Activated naive CD8-positive, alpha-beta T cell treated with anti-CD3 and anti-CD28 coated beads, Interleukin-2, amount 10 ng/mL, durations not matched to agents 7 days and 5 days (primary cell): ENCODE data around the gene PCDHGA8. TPM values are rescaled to one million over a fixed set of nuclear protein-coding genes. Genes with fewer than 3 reads are reported as not detected.

Source experiments
- ATAC-seq: fragments of 150-1000 bp; cut with Tn5 transposase; one replicate; pipeline ENCODE4 v1.10.0; 2021; ENCODE audit warnings: low read depth, moderate library complexity
- POLR2A ChIA-PET: fragments of 350-600 bp; sonication (Branson Sonifier 250); formaldehyde crosslinking; loops from one replicate; lab custom pipeline; 2021; ENCODE audit warnings: antibody characterized with exemption; lab: Charles Lee
- DNase-seq: peaks from one replicate; pipeline ENCODE4 v3.0.0; 2021
- H3K27ac Mint-ChIP-seq: one replicate; pipeline ENCODE4 v1.8.0; 2022; ENCODE audit warnings: mild to moderate bottlenecking, mixed read lengths
- H3K27me3 Mint-ChIP-seq: one replicate; pipeline ENCODE4 v1.8.0; 2022; ENCODE audit warnings: mild to moderate bottlenecking, moderate library complexity, mixed read lengths
- H3K36me3 Mint-ChIP-seq: one replicate; pipeline ENCODE4 v1.8.0; 2021; ENCODE audit warnings: mild to moderate bottlenecking, mixed read lengths
- H3K4me1 Mint-ChIP-seq: one replicate; pipeline ENCODE4 v1.8.0; 2021; ENCODE audit warnings: mixed read lengths
- H3K4me3 Mint-ChIP-seq: one replicate; pipeline ENCODE4 v1.8.0; 2022; ENCODE audit warnings: mild to moderate bottlenecking, moderate library complexity, mixed read lengths
- H3K9me3 Mint-ChIP-seq: one replicate; pipeline ENCODE4 v1.8.0; 2021; ENCODE audit warnings: mixed read lengths
- total RNA-seq, 2 experiments: library from RNA; stranded (reverse); gene quantifications; one replicate each; pipeline ENCODE4 v1.2.3, GENCODE V29; 2021

PCDHGA8 gene
- total RNA-seq, 2 experiments from 2014 or later: 0.09 to 0.11 TPM

DNA sequence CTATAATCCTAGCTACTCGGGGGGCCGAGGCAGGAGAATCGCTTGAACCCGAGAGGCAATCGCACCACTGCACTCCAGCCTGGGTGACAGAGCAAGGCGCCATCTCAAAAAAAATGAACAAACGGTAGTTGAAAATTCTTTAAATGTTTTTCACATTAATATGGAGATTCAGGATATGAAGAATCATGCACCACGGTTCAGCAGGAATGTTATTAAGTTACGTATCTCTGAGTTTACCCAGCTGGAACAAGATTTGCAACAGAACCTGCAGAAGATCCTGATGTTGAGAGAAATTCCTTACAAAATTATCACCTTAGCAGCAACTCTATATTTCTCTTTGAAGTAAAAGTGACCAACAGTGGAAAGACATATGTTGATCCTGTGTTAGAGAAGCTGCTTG, 47.9 kb downstream of the PCDHGA8 start:
- ATAC-seq (no peak), DNase-seq (no peak)
- H3K27ac Mint-ChIP-seq: no peak overlapping the region
- peaks cover 2% of the 10 kb centered on the region for H3K9me3 Mint-ChIP-seq
- no peaks in the 10 kb centered on the region for H3K36me3 Mint-ChIP-seq
- H3K4me3 Mint-ChIP-seq: no peak overlapping the region
- POLR2A ChIA-PET: no interaction called here
- no peaks in the 10 kb centered on the region for H3K4me1 Mint-ChIP-seq
- H3K27me3 Mint-ChIP-seq: peaks cover 11% of the 10 kb centered on the region

DNA sequence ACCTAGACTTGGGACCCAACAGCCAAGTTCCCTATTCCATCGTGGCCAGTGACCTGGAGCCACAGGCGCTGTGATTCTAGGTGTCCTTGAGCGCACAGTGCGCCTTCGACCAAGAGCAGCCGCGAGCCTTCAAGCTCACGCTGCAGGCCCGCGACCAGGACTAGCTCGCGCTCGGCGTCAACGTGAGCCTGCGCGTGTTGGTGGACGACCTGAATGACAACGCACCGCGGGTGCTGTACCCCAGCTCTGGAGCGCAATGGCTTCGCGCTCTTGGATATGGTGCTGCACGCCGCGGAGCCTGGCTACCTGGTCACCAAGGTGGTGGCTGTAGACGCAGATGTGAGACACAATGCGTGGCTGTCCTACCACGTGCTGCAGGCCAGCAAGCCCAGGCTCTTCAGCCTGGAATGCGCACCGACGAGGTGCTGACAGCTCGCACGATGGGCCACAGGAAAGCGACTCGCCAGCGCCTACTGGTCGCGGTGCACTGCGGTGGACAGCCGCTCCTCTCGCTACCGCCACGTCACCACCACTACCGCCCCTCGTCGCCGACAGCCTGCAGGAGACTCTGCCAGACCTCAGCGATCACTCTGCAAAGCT, 49.2 kb downstream of the PCDHGA8 start:
- Mint-ChIP-seq H3K36me3 (no peaks in the 10 kb centered on the region), H3K27me3 (peaks cover 14% of the 10 kb centered on the region), H3K27ac (no peak overlapping the region), H3K4me1 (no peaks in the 10 kb centered on the region), H3K4me3 (no peak overlapping the region), H3K9me3 (peaks cover 2% of the 10 kb centered on the region)
- no peak for ATAC-seq
- POLR2A ChIA-PET: no interaction called here
- DNase-seq: no peak

Other genes starting within 250 kb of the PCDHGA8 start
- not detected for gene PCDHB6, start 242.6 kb upstream of the PCDHGA8 start, total RNA-seq
- not detected for gene PCDHB7, start 220.0 kb upstream of the PCDHGA8 start, total RNA-seq
- not detected for gene PCDHB8, start 214.8 kb upstream of the PCDHGA8 start, total RNA-seq
- not detected for gene PCDHB16, start 210.2 kb upstream of the PCDHGA8 start, total RNA-seq
- not detected for gene PCDHB9, start 205.5 kb upstream of the PCDHGA8 start, total RNA-seq
- not detected for gene PCDHB10, start 200.3 kb upstream of the PCDHGA8 start, total RNA-seq
- not detected for gene PCDHB11, start 193.0 kb upstream of the PCDHGA8 start, total RNA-seq
- gene PCDHB12, start 183.9 kb upstream of the PCDHGA8 start, total RNA-seq: not detected
- not detected for gene PCDHB13, start 178.7 kb upstream of the PCDHGA8 start, total RNA-seq
- under 1 TPM in 1 of 2 experiments, not detected in 1; 0.06 TPM for gene PCDHB14, start 169.3 kb upstream of the PCDHGA8 start, total RNA-seq
- gene PCDHB15, start 147.2 kb upstream of the PCDHGA8 start, total RNA-seq: under 1 TPM in 1 of 2 experiments, not detected in 1; 0.06 TPM
- gene SLC25A2, start 88.6 kb upstream of the PCDHGA8 start, total RNA-seq: 1 to 10 TPM in 1 of 2 experiments, under 1 TPM in 1; 0.99 to 1.3 TPM
- gene TAF7, start 71.8 kb upstream of the PCDHGA8 start, total RNA-seq: 10 to 100 TPM; 86.2 to 95.9 TPM
- gene PCDHGA1, start 62.1 kb upstream of the PCDHGA8 start, total RNA-seq: under 1 TPM; 0.11 to 0.31 TPM
- under 1 TPM; 0.08 to 0.09 TPM for gene PCDHGA2, start 53.9 kb upstream of the PCDHGA8 start, total RNA-seq
- gene PCDHGA3, start 48.8 kb upstream of the PCDHGA8 start, total RNA-seq: under 1 TPM in 1 of 2 experiments, not detected in 1; 0.14 TPM
- not detected for gene PCDHGB1, start 42.5 kb upstream of the PCDHGA8 start, total RNA-seq
- under 1 TPM; 0.25 to 0.28 TPM for gene PCDHGA4, start 37.6 kb upstream of the PCDHGA8 start, total RNA-seq
- gene PCDHGB2, start 32.6 kb upstream of the PCDHGA8 start, total RNA-seq: under 1 TPM; 0.64 to 0.88 TPM
- under 1 TPM; 0.23 to 0.30 TPM for gene PCDHGA5, start 28.5 kb upstream of the PCDHGA8 start, total RNA-seq
- under 1 TPM; 0.44 to 0.82 TPM for gene PCDHGB3, start 22.4 kb upstream of the PCDHGA8 start, total RNA-seq
- under 1 TPM; 0.28 to 0.33 TPM for gene PCDHGA6, start 18.7 kb upstream of the PCDHGA8 start, total RNA-seq
- under 1 TPM; 0.26 to 0.28 TPM for gene PCDHGA7, start 9.9 kb upstream of the PCDHGA8 start, total RNA-seq
- gene PCDHGB4, start 4.9 kb upstream of the PCDHGA8 start, total RNA-seq: under 1 TPM in 1 of 2 experiments, not detected in 1; 0.11 TPM
- not detected for gene PCDHGB5, start 5.3 kb downstream of the PCDHGA8 start, total RNA-seq
- gene PCDHGA9, start 10.1 kb downstream of the PCDHGA8 start, total RNA-seq: under 1 TPM in 1 of 2 experiments, not detected in 1; 0.11 TPM
- under 1 TPM; 0.11 to 0.14 TPM for gene PCDHGB6, start 15.4 kb downstream of the PCDHGA8 start, total RNA-seq
- under 1 TPM in 1 of 2 experiments, not detected in 1; 0.14 TPM for gene PCDHGA10, start 20.4 kb downstream of the PCDHGA8 start, total RNA-seq
- under 1 TPM in 1 of 2 experiments, not detected in 1; 0.11 TPM for gene PCDHGB7, start 25.0 kb downstream of the PCDHGA8 start, total RNA-seq
- under 1 TPM; 0.08 to 0.09 TPM for gene PCDHGA11, start 28.4 kb downstream of the PCDHGA8 start, total RNA-seq
- under 1 TPM in 1 of 2 experiments, not detected in 1; 0.11 TPM for gene PCDHGA12, start 37.9 kb downstream of the PCDHGA8 start, total RNA-seq
- gene PCDHGC3, start 83.3 kb downstream of the PCDHGA8 start, total RNA-seq: not detected
- gene PCDHGC4, start 92.4 kb downstream of the PCDHGA8 start, total RNA-seq: not detected
- gene PCDHGC5, start 96.4 kb downstream of the PCDHGA8 start, total RNA-seq: not detected
- 100 to 1,000 TPM; 244 to 256 TPM for gene DIAPH1, start 226.4 kb downstream of the PCDHGA8 start, total RNA-seq
- 10 to 100 TPM; 85.8 to 89.6 TPM for gene HDAC3, start 244.2 kb downstream of the PCDHGA8 start, total RNA-seq
- 10 to 100 TPM; 31.4 to 31.6 TPM for gene RELL2, start 244.4 kb downstream of the PCDHGA8 start, total RNA-seq